Peyer's patch (tissue), 4 donors: Measurements from ENCODE around the gene IL22RA1.

Source experiments
- CTCF ChIP-seq, 6 experiments: fragments of 450-650 bp in 4 of 6; fragments of 200-600 bp in 2 of 6; sonication (generic) in 1 of 6; IDR thresholded peaks; one replicate each; pipeline ENCODE4 v1.5.1; 2017 to 2019; ENCODE audit warnings: antibody characterized with exemption in 6 of 6, mild to moderate bottlenecking in 3 of 6, moderate library complexity in 1 of 6
- POLR2A ChIP-seq, 2 donors: fragments of 450-650 bp; IDR thresholded peaks; one replicate each; pipeline ENCODE4 v1.5.1; 2017; ENCODE audit warnings: antibody characterized with exemption in 2 of 2, mild to moderate bottlenecking in 2 of 2, moderate library complexity in 2 of 2

GRCh38 chr1:24181619-24182018 lies 38.7 kb upstream of the IL22RA1 start:
- TF ChIP-seq POLR2A (IDR thresholded peaks at IDR 0.05) (no peak), CTCF (IDR thresholded peaks at IDR 0.05) (no peak)
